Right cardiac atrium (tissue), 5 donors: Measurements from ENCODE around the gene PCBP3. TPM values are rescaled to one million over a fixed set of nuclear protein-coding genes. Genes with fewer than 3 reads are reported as not detected.

Experiments
- ATAC-seq, 2 donors: fragments of 200-7000 bp; cut with Tn5 transposase; one replicate each; pipeline versions ENCODE4 v1.8.0 to v1.9.1; 2020; ENCODE audit warnings: moderate library complexity in 2 of 2, mild to moderate bottlenecking in 1 of 2
- DNase-seq, 3 donors: peaks; one replicate each; pipeline ENCODE4 v3.0.0-alpha.2; 2020
- H3K27ac ChIP-seq: one replicate; pipeline ENCODE4 v1.5.1; 2013; ENCODE audit warnings: mild to moderate bottlenecking, low read length, control low read depth, moderate library complexity
- H3K27me3 ChIP-seq: one replicate; pipeline ENCODE4 v1.6.1; 2013; ENCODE audit not compliant: control insufficient read depth, insufficient read depth
- H3K4me1 ChIP-seq: one replicate; pipeline ENCODE4 v1.6.1; 2013; ENCODE audit warnings: low read length; ENCODE audit not compliant: control insufficient read depth, insufficient read depth
- H3K4me3 ChIP-seq: one replicate; pipeline ENCODE4 v1.5.1; 2013; ENCODE audit warnings: low read length, control low read depth
- H3K9me3 ChIP-seq: one replicate; pipeline ENCODE4 v1.6.1; 2013; ENCODE audit warnings: low read length; ENCODE audit not compliant: control insufficient read depth
- WGBS: extraction: QIAGEN DNeasy Blood & Tissue Kit; methylation state at CpG from one replicate; pipeline ENCODE4 v1.1.7; 2013; 5-methylcytosine and 5-hydroxymethylcytosine counted together
- intact Hi-C, 4 donors: fragments of 100-400 bp; cut with DNase I; formaldehyde crosslinking; loops; one replicate each; pipeline versions ENCODE4 v1.11.0 to v1.14.0; 2022 to 2023
- polyA plus RNA-seq: library from polyadenylated mRNA; stranded (reverse); fragments of 200-250 nt; gene quantifications from one replicate; pipeline ENCODE4 v1.2.3, GENCODE V29; 2013
- total RNA-seq, 4 donors: library from RNA; stranded (reverse); fragmentation: NEBNext Ultra II Directional; extraction: Animal tissue kit (Norgen Biotek cat#: 25700); gene quantifications; one replicate each; pipeline ENCODE4 v1.2.1, GENCODE V29; 2021
- donor health status: healthy with polysubstance abuse.
- donor health status: DM: no; HTN: yes; CAD: no.
- donor health status: DM: no; HTN: no; CAD: no.
- donor health status: DM: no; HTN: yes; CAD: no; lungs with severe emphysema.
- donor health status: DM: yes; HTN: yes; CAD: no.

PCBP3 gene
- total and polyA plus RNA-seq, 5 donors: 1.2 to 4.9 (median 3.4) TPM

DNA sequence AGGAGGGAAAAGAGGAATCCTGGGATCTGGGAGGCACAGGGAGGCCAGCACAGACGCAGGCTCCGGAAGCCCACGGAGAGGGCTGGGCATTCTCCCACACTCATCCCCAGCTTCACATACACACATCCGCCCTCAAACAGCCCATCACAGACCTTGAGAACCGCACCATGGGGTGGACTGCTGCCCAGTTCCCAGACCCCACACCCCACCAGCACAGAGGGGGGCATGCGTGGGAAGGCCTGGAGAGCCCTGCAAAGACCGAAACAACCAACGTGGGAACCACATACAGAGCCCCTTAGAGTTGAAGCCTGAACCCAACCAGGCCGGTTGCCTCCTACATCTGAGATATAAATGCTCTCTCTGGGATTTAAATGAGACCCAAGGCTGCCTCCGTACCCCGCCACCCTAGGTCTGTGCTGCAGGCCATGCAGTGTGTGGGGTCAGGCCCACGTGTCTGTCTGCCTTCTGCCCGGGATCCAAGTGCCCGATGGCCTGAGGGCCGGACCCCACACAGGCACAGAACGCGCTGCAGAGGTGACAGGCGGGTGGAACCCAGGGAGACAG is 211.8 kb downstream of the PCBP3 start:
- WGBS: 90% methylated on average over 18 of the region's 18 CpGs
- no peaks in the 10 kb centered on the region for H3K27me3 ChIP-seq
- no peak overlapping the region for H3K27ac ChIP-seq
- no peaks in the 10 kb centered on the region for H3K9me3 ChIP-seq
- DNase-seq (no peak), ATAC-seq (no peak)
- H3K4me3 ChIP-seq: no peak overlapping the region
- intact Hi-C loops: no loop called here
- no peaks in the 10 kb centered on the region for H3K4me1 ChIP-seq

DNA sequence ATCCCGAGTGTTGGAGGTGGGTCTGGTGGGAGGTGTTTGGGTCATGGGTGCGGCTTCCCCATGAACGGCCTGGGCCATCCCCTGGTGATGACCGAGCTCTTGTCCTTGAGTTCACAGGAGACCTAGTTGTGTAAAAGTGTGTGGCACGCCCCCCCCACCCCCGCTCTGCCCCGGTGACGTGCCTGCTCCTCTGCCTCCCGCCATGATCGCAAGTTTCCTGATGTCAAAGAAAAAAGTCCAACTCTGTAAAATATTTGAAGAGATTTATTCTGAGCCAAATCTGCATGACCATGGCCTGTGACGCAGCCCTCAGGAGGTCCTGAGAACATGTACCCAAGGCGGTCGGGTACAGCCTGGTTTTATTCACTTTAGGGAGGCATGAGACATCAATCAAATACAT is 212.9 kb downstream of the PCBP3 start:
- Histone ChIP-seq H3K9me3 (no peaks in the 10 kb centered on the region), H3K4me1 (no peaks in the 10 kb centered on the region), H3K4me3 (no peak overlapping the region), H3K27ac (no peak overlapping the region), H3K27me3 (no peaks in the 10 kb centered on the region)
- 90% methylated on average over 13 of the region's 13 CpGs for WGBS
- intact Hi-C loops: no loop called here
- no peak for ATAC-seq
- no peak for DNase-seq

DNA sequence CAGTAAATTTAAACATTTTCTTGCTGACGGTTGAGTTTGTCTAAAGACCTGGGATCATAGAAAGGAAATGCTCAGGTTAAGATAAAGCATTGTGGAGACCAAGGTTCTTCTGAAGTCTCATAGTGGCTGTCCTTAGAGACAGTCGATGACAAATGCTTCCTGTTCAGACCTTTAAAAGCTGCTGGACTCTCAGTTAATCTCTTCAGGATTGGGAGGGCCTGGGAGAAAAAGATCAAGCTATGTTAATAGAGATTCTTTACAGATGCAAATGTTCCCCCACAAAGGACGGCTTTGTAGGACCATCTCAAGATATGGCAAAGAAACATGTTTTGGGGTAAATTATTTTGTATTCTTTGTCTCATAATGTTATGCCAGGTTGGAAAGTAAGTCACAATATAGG is 213.4 kb downstream of the PCBP3 start:
- no peak for ATAC-seq
- Histone ChIP-seq H3K4me1 (no peaks in the 10 kb centered on the region), H3K4me3 (no peak overlapping the region), H3K27ac (no peak overlapping the region), H3K27me3 (no peaks in the 10 kb centered on the region), H3K9me3 (no peaks in the 10 kb centered on the region)
- DNase-seq: no peak
- intact Hi-C loops: no loop called here
- 76% methylated on average over 3 of the region's 3 CpGs for WGBS

DNA sequence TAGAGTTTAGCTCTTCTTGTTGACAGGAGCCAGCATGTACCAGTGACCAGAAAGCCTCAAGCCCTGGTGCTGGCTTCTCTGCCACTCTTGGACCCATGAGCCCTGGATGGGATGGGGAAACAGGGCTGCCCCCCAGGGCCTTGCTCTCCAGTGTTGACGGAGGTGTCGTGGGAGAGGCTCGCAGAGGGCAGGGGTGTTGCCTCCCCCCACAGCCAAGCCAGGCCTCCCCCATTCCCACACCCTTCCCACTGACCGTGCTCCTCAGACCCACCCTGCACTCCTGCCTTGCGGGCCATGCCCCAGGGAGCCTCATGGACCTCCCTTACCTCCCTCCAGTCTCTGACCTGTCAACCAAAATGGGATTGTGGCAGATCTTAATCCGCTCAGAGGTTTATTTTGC is 214.2 kb downstream of the PCBP3 start:
- intact Hi-C loops: no loop called here
- Histone ChIP-seq H3K9me3 (no peaks in the 10 kb centered on the region), H3K4me3 (no peak overlapping the region), H3K27me3 (no peaks in the 10 kb centered on the region), H3K27ac (no peak overlapping the region), H3K4me1 (no peaks in the 10 kb centered on the region)
- 94% methylated on average over 6 of the region's 6 CpGs for WGBS
- ATAC-seq: no peak
- no peak for DNase-seq

GRCh38 chr21:45858180-45858579 is 214.7 kb downstream of the PCBP3 start:
- ATAC-seq: no peak
- 92% methylated on average over 12 of the region's 12 CpGs for WGBS
- intact Hi-C loops: no loop called here

GRCh38 chr21:45859041-45859761 is 215.7 kb downstream of the PCBP3 start:
- 92% methylated on average over 21 of the region's 21 CpGs for WGBS
- ATAC-seq: no peak
- H3K27ac ChIP-seq: no peak overlapping the region

More at GRCh38 chr21:45858180-45858579, 214.7 kb downstream of the PCBP3 start:
- H3K27me3 ChIP-seq: no peaks in the 10 kb centered on the region
- no peak for DNase-seq
- no peaks in the 10 kb centered on the region for H3K4me1 ChIP-seq
- no peak overlapping the region for H3K4me3 ChIP-seq
- H3K27ac ChIP-seq: no peak overlapping the region
- no peaks in the 10 kb centered on the region for H3K9me3 ChIP-seq

DNA sequence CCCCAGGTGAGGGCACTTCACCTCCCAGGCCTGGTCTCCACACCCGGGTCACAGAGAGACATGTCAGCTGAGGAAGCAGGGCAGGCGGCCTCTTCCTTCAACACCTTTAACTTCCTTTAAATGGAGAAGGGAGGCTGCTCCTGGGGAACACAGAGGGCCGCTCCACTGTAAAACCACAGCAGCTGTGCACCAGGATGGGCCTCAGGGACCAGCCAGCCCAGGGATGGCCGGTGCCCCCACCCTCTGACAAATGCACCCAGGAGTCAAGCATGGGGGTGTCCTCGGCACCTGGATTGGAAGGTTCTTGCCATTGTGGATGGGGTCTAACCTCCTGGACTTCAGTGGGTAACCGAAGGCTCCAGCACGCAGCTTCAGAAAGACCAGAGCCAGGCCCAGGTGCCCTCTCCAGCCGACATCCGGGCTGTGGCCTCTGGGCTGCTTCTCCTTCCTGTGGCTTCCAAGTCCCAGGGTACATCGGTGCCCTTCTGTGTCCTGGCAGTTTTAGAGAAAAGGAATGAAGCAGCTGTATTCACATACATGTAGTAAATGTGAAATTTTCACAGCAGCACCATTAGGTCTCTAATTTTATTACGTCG is 216.3 kb downstream of the PCBP3 start:
- ATAC-seq (no peak), DNase-seq (no peak)
- H3K27ac ChIP-seq: no peak overlapping the region
- no peak overlapping the region for H3K4me3 ChIP-seq
- no peaks in the 10 kb centered on the region for H3K27me3 ChIP-seq
- 93% methylated on average over 12 of the region's 12 CpGs for WGBS
- H3K4me1 ChIP-seq: no peaks in the 10 kb centered on the region
- no peaks in the 10 kb centered on the region for H3K9me3 ChIP-seq
- intact Hi-C loops: no loop called here

More at GRCh38 chr21:45859041-45859761, 215.7 kb downstream of the PCBP3 start:
- intact Hi-C loops: no loop called here
- no peak overlapping the region for H3K4me3 ChIP-seq
- no peak for DNase-seq
- H3K27me3 ChIP-seq: no peaks in the 10 kb centered on the region
- no peaks in the 10 kb centered on the region for H3K4me1 ChIP-seq
- H3K9me3 ChIP-seq: no peaks in the 10 kb centered on the region

GRCh38 chr21:45860493-45861155 is 217.1 kb downstream of the PCBP3 start:
- Histone ChIP-seq H3K9me3 (no peaks in the 10 kb centered on the region), H3K27ac (no peak overlapping the region), H3K4me1 (no peaks in the 10 kb centered on the region), H3K4me3 (no peak overlapping the region), H3K27me3 (no peaks in the 10 kb centered on the region)
- DNase-seq (no peak), ATAC-seq (no peak)
- WGBS: 92% methylated on average over 26 of the region's 26 CpGs
- intact Hi-C loops: no loop called here

DNA sequence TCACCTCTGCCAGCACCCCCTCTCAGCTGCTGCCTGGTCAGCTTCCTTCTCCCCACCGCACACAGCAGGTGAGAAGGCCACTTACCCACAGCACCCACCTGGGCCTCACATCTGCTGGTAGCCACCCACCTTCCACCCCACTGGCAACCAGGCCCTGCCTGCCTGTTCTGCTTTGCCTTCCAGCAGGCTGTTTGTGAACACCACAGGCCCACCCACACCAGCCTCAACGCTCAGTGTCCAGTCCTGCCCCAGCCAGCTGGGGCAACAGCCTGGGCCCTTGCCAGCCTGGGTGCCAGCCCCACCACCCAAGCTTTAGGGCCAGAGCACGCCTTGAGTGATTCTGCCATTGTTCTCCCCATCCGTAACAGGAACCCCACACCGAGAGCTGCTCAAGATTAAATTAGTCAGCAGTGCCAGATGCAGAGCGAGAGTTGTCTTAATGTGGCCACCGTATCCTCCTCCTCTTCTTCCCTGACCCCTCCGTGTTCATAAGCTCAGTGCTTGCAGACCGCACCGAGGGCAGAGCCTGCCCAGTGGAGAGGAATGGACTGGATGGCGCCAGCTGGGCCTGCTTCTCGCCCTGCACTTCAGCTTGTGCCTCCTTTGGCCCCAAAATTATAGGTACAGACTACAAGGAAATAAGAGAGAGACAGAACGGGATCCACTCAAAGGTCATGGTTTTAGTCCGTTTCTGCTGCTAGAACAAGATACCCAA is 217.8 kb downstream of the PCBP3 start:
- WGBS: 89% methylated on average over 14 of the region's 14 CpGs
- H3K4me1 ChIP-seq: no peaks in the 10 kb centered on the region
- no peak overlapping the region for H3K4me3 ChIP-seq
- no peaks in the 10 kb centered on the region for H3K27me3 ChIP-seq
- H3K27ac ChIP-seq: no peak overlapping the region
- intact Hi-C loops: no loop called here
- ATAC-seq: no peak
- DNase-seq: no peak
- no peaks in the 10 kb centered on the region for H3K9me3 ChIP-seq

DNA sequence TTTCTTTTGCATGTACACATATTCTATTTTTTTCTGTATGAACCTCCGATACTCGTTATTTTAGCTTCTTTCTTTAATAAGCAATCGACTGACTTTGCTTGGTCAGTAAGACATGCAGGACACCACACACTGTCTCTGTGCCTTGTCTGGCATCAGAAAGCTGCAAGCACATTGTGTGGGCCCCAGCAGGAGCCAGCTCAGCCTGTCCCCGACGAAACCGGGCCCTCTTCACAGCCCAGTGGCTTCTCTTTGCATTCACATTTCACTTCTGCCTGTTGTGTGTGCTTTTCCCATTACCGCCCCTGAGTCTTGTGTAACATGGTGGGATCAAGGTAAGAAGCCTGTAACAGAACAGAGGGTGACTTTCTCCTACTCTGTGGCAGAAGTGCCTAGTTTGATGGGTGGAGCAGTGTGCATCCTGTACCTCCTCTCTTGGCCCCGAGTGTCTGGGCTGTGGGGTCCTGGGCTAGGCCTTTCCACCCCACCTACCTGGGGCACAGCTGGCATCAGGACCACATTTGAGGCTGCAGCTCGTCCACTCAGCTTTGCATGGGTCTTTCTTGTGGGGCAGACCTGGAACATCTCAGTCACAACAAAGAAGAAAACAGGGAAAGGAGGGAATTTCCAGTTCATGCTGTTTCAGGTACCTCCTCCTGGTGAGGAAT is 219.2 kb downstream of the PCBP3 start:
- no peak overlapping the region for H3K27ac ChIP-seq
- no peak overlapping the region for H3K4me3 ChIP-seq
- H3K9me3 ChIP-seq: no peaks in the 10 kb centered on the region
- ATAC-seq (no peak), DNase-seq (no peak)
- H3K27me3 ChIP-seq: no peaks in the 10 kb centered on the region
- no peaks in the 10 kb centered on the region for H3K4me1 ChIP-seq
- intact Hi-C loops: no loop called here
- WGBS: 76% methylated on average over 9 of the region's 9 CpGs
